ENCODE results near the gene PHF21A.
"Not testable (repeated sequence)": the region's sequence is repeated elsewhere in the genome, so short reads cannot be mapped to it uniquely, and the experiment has no call there.

Gene PHF21A

DNA sequence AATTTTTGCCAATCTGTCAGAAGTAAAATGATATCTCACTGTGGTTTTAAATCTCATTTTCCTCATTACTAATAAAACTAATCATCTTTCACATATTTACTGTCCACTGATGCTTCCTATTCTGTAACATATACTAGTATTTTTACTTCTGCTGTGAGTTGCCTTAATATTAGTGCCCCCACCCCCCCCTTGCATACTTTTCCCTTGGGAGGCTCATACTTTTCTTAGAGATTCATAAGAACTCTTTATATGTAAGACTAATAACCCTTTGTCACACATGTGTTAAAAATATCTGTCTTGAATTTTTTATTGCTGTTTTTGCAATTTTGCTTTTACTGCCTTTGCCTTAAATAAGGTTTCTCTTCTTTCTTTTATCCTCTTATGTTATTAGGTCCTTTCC, 87.2 kb downstream of the PHF21A start:
- DNase-seq (ENCODE audit: low spot score) = no peak

DNA sequence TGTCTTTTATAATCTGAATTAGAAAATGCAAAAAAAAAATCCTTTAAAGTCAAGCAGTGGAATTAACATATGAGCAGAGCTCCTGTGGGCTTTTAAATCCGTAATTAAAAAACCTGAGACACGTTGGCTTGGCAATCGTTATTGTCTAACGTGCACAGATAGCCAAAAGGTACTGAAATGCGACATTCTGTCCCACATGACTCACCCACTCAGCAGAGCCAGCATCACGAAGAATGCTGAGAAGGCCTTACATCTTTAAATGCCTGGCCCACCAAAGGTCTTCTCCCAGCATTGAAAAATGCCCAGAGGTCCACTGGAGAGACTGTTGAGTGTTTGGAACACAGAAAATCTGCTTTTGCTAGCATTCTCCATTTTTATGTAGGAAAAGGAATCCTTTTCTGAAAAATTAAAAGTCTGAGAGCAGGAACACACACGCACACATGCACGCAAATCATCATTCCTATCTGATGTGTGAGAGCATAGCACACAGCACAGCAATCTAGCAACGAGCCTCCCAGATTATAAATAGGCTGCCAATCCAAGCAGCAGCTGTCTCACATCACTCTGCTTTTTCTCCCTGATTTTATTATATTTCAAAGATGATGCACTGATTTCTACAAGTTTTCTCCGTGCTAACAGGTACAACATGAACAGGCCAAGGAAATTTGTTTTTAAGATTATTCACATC, 94.5 kb downstream of the PHF21A start:
- DNase-seq (ENCODE audit: low spot score) = no peak

DNA sequence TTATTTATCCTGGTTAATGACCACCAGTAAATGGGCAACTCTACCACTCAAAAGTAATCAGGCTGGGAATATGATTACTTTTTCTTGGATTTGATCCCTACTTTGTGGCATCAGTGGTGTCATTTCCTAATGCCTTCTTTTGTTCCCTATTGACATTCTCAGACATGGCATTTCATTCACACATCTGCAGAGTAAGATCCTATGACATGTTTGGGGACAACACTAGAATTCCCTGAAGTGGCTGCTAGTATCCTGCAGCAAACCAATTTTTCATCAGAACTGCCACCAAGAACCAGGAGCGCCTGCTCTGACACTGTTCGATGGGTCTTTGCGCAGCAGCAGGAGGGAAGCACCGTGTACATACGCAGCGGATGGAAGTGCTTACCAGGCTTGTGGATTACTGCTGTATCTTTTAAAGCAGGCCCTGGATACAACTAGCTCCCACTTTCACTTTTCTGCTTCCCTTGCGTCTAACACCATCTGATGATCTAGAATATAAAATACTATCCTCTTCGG, 101.1 kb downstream of the PHF21A start:
- no peak for DNase-seq (ENCODE audit: low spot score)

DNA sequence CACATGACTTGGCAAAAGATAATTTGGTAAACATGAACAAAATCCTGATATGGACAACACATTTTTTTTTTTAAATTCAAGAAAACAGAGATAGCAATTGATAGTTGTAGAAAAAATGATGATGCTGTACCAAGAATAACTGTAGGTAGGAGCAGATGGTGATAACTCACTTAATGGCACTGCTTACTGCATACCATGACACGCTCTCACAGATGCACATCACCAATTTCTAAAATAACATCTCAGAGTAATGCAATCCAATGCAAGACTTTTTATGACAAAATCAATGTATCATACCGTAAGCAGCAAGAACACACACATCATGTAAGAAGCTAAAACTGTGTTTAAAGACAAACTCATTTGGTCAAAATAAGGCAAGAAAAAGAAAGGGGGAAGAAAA, 102.6 kb downstream of the PHF21A start:
- DNase-seq (ENCODE audit: low spot score) = no peak

DNA sequence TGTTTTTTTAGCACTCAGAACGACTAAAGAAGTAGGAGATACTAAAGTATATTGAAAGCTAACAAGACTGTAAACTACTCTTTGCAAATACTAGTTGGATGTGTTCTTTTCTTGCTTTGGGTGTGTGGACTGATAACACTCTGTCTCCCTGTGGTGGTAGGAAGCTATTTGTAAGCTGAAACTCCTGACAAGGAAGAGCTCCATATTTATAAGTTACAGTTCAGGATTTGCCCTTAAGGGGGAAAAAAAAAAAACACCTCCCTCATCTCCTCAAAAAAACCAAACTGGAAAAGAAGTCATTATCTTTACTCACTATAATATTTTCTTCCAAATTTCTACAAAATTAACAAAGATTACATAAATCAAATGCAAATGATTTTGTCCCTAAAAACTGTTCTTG, 103.9 kb downstream of the PHF21A start:
- DNase-seq (ENCODE audit: low spot score) = no peak

DNA sequence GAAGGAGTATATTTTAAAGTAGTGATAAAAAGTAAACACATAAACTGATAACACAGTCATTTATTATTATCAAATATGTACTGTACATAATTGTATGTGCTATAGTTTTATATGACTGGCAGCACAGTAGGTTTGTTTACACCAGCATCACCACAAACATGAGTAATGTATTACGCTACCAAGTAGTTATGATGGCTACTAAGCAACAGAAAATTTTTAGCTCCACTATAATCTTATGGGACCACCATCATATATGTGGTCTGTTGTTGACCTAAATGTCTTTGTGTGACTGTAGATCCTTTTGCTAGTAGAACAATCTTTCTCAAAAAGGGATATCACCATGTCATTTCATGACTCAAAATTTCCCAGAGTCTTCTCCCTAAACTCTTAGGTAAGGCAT, 105.3 kb downstream of the PHF21A start:
- DNase-seq (ENCODE audit: low spot score) = no peak

DNA sequence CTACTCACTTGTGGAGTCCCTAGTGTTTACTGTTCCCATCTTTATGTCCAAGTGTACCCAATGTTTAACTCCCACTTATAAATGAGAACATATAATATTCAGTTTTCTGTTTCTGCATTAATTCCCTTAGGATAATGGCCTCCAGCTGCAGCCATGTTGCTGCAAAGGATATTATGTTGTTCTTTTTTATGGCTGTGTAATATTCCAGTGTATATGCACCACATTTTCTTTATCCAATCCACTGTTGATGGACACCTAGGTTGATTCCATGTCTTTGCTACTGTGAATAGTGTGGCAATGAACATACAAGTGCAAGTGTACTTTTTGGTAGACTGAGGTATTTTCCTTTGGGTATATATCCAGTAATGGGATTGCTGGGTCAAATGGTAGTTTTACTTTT, 107.1 kb downstream of the PHF21A start:
- not testable (repeated sequence) for DNase-seq (ENCODE audit: low spot score)

DNA sequence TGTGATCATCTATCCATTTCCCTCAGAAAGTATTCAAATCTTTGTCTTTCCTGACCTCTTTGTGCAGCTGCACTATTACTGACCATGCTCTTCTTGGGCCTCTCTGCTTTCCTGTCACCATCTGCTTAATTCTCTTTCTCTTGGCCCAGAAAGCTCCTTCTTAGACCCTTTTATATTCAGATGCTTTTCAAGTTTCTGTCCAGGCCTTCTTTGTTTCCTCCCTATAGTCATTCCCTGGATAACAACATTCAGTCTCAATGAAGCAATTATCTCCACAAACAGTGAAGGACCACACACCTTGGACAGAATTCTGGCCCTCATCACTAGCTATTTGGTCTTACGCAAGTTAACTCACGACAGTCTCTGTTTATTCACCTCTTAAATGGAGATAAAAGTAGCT, 109.1 kb downstream of the PHF21A start:
- no peak for DNase-seq (ENCODE audit: low spot score)

DNA sequence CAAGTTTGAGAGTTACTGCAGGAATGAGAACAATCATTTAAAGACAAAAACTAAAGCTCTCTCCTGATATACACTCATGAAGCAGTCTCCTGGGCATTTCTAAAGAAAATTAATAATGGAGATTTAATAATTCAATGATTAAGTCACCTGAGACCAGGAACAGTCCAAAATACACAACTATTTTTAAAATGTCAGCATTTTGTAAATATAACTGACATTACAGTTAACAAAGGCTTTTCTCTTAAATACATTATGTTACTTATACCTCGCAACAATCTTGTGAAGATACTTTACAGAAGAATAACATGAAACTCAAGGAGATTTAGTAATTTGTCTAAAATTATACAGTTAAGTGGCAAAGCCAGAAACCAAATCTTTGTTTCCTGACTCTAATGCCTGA, 111.2 kb downstream of the PHF21A start:
- DNase-seq (ENCODE audit: low spot score) = no peak

DNA sequence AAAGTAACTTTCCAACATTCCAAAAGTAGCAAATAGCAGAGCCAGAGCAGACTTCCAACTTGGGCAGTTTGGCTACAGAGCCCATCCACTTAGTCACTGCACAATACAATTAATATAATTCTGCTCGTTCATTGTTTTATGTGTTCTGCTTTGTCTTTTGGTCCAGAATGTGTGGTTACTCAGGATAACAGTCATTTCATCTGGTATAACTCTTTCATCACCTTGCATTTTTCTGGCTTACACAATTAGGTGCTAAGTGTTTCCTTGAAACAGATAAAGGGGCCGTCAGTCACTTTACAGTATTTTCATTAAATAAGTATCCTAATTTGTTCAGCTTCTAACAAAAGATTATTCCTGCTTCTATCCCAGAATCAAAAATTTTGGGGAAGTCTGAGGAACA, 111.6 kb downstream of the PHF21A start:
- DNase-seq (ENCODE audit: low spot score) = no peak

DNA sequence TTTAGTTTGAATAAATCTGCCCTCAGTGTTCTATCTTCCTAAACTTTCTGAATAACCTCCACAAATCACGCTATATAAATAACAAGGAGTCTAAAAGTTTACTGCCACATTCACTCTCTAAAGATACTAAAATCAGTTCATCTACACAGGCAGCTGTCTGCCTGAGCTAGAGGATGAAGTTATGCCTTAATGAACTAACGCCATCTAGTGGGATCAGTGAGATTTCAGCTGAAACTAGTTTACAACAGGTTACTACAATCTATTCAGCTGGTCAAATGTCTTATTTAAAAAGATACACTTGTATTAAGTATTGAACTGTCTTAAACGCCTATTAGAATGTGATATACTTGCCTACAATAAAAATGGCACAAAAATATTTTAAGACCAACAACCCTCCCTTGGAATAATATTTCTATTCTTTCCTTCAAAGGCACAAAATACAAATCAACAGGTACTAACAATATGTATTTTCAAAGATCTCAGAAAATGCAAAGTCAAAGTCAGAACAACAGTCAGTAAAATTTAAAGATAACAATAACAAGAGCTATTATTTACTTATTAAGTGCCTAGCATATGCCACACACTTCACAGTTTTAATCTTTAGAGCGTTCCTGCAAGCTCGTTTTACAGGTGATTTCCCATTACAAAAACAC, 114.7 kb downstream of the PHF21A start:
- DNase-seq (ENCODE audit: low spot score) = peak; percentile 77

DNA sequence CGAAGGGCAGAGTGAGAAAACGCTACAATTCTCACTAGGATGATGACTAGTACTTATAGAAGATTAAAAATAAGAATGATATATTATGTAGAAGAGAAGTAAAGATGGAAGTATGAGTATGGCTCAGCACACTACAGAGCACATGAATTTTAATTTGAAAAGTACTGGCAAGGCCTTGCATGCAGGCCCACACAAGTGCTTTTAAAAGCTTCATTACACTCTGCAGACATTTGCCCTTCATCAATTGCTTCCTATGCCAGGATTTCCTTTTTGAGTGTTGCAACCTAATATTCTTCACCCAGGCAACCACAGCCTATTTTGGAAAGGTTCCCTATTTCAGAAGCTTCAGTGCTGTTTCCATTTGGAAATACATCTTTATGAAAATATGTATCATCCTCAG, 117.7 kb downstream of the PHF21A start:
- no peak for DNase-seq (ENCODE audit: low spot score)

DNA sequence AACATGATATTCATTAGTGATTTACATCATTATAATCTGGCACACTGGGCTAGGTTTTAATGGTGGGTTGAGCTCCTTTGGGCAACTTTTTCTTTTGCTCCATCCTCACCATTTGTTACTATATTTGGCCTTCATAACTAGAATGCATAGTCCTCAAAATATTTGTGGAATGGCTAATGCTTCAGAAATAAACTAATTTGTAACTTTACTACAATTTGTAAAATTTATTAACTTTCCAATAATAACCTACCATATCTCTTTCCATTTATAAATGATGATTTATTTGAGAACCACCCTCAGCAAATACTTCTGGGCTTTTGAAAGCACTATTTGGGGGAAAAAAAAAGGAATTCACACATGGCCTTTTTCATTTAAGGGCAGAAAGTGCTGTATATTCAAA, 119.1 kb downstream of the PHF21A start:
- DNase-seq (ENCODE audit: low spot score) = no peak

DNA sequence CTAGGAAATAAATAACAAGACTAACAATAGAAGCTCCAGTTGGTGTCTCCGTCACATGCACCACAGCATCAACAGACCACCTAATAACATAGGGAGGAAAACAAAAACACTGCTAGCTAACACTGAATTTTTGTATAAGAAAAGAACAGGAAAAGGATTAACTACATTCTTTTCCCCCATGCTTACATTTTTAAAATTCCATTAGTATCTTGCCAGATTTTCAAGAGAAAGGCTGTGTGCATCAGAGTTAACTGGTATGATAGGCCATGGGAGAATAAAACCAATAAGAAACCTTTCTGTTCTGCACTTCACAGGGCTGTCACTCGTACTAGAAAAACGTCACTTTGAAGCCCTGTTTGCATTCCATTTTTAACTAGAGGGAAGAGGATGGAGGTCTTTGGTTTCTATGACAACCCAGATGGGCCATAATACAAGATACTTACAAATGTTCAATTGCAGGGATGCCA, 119.8 kb downstream of the PHF21A start:
- DNase-seq (ENCODE audit: low spot score) = no peak

DNA sequence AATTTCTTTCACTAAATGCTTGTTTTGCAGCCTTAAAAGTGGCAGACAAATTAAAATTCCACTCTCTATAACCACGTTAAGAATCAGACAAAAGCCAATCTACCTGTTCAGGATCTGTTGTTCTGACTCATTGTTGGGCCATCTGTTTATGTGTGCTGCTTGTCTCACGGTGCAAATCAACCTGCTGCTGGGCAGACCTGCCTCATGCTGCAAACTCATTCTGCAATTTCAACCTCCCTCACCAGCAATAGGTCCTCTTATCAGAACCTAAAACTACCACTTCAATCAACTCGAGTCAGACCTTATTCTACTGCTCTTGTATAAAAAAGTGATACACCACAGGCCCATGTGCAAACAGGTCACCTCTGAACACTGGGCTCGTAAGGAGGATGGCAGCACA, 123.7 kb downstream of the PHF21A start:
- no peak for DNase-seq (ENCODE audit: low spot score)

DNA sequence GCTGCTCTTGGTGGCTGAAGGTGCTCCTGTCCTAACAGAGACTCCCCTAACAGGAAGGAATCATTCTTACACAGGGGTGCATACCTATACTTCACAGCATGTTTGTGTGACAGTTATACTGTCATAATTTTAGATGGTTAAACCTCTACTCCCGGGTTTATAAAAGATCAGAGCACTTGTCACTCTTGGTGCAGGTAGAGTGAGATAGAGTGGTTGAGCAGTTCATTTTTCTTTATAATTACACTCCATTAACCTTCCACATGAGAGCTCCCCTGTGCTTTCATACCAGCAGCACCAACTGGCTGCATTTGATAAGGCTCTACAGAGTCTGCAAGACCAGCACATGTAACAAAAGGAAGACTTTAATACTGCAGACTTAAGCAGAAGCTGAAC, 125.9 kb downstream of the PHF21A start:
- no peak for DNase-seq (ENCODE audit: low spot score)

DNA sequence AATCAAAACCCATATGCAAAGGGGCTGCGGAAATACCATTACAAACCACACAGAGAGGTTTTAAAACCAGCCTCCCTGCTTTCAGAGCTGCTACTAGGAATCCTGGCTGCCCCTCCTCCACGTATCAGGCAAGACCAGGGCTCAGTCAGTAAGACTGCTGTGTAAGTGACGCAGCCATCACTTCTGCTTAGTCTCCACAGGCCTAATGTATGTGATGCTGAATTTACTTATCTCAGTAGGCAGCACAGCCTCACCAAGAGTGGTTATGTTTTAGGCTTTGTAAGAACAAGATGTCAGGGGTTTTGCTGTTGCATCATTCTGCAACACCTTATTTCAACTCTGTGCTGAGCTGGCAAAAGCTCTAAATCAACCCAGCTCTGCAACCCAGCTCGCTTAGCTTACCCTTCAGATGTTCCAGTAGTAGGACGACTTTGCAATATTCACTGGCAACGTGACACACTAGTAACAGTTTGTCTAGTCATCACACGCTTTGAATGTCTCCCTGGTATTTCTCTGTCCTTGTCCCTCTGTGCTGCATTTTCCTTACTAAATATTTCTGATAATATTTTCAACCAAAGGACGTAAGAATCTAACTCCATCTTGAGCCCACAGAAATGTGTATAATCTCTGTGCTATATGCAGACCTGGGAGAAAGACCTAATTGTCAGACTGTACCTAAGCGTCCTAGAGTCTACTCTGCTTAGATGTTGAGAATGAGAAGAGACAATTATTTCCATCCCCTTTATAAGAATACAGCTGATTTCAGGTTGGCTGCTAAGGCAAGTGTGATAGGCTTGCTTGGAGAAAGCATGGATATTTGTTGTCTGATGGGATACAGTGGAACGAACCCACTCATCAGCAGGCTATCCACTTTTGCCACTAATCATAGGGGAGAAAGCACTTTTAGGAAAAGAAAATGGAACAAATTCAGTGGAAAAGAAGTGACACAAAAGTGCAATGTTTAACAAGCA, 126.6 kb downstream of the PHF21A start:
- no peak for DNase-seq (ENCODE audit: low spot score)

DNA sequence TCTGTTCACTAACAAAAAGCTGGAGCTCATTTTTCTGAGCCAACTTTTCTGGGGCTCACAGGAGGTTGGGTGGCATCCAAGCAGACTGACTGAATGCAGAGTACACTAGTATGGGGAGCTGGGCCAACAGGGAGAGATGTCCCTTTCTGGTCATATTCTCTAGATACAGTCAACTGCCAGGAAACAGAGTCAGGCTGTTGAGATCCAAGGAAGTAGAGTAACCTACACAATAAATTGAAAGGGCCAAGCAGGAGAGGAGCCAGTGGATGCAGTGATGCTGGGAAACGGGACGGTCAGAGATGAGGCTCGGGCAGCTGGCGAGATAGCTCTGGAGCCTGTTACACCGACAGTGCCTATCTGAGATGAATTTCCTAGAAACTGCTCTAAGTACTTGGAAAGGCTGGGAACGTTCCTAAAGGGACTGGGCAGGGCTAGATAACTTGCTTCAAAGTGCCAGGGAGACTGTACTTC, 127.7 kb downstream of the PHF21A start:
- DNase-seq (ENCODE audit: low spot score) = no peak

DNA sequence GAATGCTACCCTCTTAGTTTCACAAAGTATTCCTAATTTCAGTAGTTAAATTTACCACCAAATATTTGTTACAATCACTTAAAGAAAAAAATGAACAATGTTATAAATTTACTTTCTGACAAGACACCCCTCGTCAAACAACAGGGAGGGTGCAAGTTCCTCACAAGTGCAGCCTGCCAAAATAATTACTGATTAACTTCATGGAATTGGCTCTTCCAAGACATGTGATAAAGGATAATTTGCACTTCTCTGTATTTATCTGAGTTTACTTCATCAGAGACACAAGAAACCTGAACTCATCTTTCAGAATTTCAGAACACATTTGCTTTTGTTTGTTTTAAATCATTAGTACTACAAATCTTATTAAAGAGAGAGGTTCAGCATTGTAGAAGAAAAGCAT, 132.3 kb downstream of the PHF21A start:
- DNase-seq (ENCODE audit: low spot score) = no peak

DNA sequence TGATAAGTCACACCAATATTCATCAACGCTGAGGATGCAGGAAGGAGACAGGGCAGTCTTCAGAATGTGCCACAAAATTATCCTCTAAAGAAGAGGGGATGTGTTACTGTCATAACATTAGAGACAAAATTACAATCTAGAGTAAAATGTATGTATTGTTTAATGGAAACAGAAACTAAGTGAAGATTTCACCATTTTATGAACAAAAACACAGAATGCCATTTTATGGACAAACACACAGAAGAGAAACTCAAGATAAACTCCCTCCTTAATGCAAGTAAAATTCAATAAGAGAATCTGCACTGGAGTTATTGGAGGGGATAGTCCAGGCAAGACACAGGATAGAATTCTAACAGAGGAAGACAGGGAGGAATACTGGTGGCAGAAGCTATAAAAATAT, 136.0 kb downstream of the PHF21A start:
- no peak for DNase-seq (ENCODE audit: low spot score)

DNA sequence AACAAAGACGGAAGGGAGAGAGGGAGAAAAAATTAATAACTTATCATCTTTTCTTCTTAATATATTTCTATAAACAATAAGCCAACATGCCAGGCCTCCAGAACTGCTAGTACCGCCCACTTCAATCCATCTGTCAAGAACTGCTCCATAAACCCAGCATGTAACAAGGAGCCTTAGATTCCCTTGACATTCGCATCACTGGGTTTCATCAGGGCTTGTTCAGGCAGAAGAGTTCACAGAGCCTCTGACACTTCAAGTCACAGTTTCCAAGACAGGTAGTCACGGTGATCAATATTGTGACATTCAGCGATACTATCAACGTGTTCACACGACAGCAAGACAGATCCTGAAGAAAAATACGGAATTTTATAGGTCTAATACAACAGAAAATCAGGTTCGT, 137.1 kb downstream of the PHF21A start:
- DNase-seq (ENCODE audit: low spot score) = no peak

DNA sequence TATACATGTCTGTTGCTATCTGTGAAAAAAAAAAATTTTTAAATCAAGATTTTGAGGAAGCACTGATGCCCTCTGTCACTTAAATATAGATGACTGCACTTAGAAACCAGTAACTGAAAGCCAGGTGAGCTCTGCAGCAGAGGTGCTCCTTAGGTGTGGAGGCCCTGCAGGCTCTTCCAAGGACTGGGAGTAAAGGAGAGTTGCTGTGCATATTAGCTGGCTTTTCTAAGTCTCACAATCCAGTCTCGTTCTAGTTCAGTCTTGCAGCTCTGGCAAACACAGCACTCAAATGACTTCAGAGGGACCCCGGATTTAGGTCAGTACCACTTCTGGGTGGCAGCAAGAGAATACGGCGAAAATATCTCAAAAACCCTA, 137.8 kb downstream of the PHF21A start:
- DNase-seq (ENCODE audit: low spot score) = no peak

Data from SW480 (cell line).